Kidney epithelial cell (primary cell): ENCODE results near the gene PECR. TPM values are rescaled to one million over a fixed set of nuclear protein-coding genes. Genes with fewer than 3 reads are reported as not detected.
A peak's percentile ranks its signal among the peaks of the same experiment; 100 is the strongest.

ENCODE experiments used
- DNase-seq: peaks from one replicate; pipeline ENCODE4 v3.0.0-alpha.2; 2010; ENCODE audit warnings: low read depth
- H3K27me3 ChIP-seq: 2 replicates; pipeline ENCODE4 v1.6.0; 2011; ENCODE audit warnings: low read length; ENCODE audit not compliant: control insufficient read depth, insufficient read depth
- H3K36me3 ChIP-seq: 2 replicates; pipeline ENCODE4 v1.5.1; 2011; ENCODE audit warnings: low read length; ENCODE audit not compliant: control insufficient read depth, insufficient read depth
- H3K4me3 ChIP-seq: 2 replicates; pipeline ENCODE4 v1.5.1; 2011; ENCODE audit warnings: low read depth, mild to moderate bottlenecking, control low read depth, low read length
- CTCF ChIP-seq: IDR thresholded peaks from 2 replicates; pipeline ENCODE4 v1.5.1; 2011; ENCODE audit warnings: mild to moderate bottlenecking, moderate library complexity, low read length, control low read depth, inconsistent platforms; ENCODE audit not compliant: insufficient read depth, poor library complexity, severe bottlenecking
- total RNA-seq: library from RNA; depleted of rRNA; stranded (reverse); fragments of >200 nt; gene quantifications from 2 replicates; pipeline ENCODE4 v1.2.3, GENCODE V29; 2015

Gene PECR
- total RNA-seq, 1 donor from 2014 or later: 18.4 TPM

DNA sequence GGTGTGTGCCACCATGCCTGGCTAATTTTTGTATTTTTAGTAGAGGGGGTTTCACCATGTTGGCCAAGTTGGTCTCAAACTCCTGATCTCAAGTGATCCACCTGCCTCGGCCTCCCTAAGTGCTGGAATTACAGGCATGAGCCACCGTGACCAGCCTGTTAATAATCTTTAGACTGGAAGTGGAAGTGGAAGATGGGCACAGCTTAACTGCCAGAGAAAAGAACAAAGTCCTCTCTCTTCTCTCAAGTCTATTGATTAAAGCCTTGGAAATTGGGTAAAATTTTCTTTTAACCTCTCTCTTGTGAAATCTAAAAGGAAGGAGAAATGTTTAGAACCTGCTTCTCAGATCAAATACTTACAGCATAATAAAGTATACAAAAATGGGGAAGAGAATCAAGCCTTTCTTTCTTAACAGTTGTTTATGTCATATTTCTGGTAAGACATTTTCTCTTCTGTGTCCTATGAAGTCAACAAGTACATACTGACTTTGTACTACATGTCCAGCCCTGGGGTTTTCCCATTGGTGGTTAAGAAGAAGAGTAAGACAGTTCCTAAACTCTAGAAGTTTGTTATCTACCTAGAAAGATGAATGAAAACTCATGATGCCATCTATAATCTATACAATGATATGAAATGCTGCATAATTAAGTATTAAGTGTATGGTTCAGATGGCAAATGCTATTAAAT, 4.7 kb upstream of the PECR start:
- Histone ChIP-seq H3K27me3 (no peaks in the 10 kb centered on the region), H3K4me3 (no peak overlapping the region), H3K36me3 (no peaks in the 10 kb centered on the region)
- DNase-seq: no peak
- TF ChIP-seq CTCF: no peak

- H3K36me3 ChIP-seq: no peaks in the 10 kb centered on the region
- no peaks in the 10 kb centered on the region for H3K27me3 ChIP-seq
- no peak overlapping the region for H3K4me3 ChIP-seq
- no peak for TF ChIP-seq CTCF
- DNase-seq: no peak
Observed at GRCh38 chr2:216084547-216084946, 2.9 kb upstream of the PECR start.

DNA sequence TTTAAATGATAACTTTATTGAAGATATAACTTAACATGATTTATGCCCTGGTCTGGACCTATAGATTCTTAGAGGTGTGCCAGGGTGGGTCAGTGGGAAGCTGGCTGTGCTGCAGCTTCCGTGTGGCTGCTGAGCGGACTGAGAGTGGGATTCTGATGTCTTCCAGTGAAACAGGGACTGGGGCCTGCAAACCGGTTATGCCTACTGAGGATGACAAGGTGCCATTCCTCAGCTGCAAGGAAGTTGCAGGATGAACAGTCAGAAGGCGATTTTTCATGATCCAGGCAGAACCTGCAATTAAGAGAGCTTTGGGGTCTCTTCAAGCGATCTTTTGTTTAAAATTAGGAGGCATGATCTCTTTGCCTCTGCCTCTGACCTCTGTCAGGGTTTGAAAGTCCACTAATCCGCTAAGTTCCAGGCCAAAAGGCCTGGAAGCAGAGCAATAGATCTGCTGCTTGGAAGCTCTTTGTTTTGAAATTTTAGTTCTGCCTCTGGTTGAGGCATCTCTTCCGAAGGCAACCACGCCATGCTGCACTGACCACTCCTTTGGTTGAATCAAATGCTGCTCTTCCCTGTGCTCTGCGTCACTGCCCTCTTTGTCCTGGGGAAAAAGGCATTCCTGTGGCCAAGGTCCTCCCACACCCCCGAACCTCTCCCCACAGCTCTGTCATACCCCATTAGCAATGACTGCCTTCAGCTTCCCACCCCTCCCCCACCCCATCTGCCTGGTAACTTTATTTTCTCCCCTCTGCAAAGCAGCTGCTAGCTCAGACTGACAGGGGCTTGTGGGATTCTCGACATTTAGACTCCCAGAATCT, 2.1 kb upstream of the PECR start:
- H3K36me3 ChIP-seq: no peaks in the 10 kb centered on the region
- no peak for TF ChIP-seq CTCF
- peak; percentile 95 for DNase-seq

DNA sequence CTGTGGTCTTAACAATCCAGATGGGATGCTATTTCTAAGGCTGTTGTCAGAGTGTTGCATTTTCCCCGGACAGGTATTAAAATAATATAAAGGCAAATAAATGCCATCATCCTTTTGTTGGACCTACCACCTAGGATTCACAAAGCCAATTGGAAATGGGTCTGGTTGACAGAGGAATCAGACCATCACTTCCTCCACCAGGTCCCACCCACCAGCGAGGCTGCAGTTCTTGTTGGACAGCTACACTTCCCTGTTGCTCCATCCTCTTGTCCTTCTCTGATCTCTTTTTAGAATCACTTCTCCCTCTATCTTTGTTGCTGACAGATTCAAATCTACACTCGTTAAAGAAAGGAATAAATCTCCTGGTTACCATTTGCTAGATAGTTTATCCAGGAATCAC, 1.2 kb upstream of the PECR start:
- Histone ChIP-seq H3K27me3 (no peaks in the 10 kb centered on the region), H3K36me3 (no peaks in the 10 kb centered on the region), H3K4me3 (peak overlapping the region; percentile 78)
- no peak for DNase-seq
- TF ChIP-seq CTCF: no peak

More for the DNA sequence above, 2.1 kb upstream of the PECR start:
- no peaks in the 10 kb centered on the region for H3K27me3 ChIP-seq
- H3K4me3 ChIP-seq: no peak overlapping the region

DNA sequence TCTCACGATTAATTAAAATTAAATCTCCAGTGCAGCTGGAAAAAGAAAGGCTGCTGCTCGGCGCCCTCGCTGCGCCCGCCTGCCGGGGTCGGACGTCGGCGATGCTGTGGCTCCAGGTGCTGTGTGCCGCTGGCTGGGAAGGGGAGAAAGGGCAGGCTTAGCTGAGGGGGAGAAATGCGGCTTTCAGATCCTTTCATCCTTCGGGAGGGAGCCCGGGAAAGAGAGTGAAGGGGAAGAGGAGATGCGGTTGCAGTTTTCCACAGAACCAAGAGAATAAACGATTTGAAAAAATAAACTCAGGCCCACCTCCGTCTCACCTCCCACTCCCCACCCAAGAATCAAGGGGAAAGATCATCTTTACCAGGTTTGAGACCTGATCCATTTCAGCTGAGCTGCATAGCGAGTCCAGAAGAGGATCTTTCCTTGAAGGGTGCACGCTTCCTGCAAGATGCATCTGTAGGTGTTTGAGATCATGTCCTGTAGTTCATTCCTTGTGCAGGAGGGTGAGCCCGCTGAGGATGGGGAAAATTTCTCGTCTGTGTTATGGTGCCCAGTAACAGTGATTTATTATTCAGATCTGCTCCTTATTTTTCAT, 605 bp upstream of the PECR start:
- DNase-seq: no peak
- Histone ChIP-seq H3K4me3 (peak overlapping the region; percentile 78), H3K36me3 (no peaks in the 10 kb centered on the region), H3K27me3 (no peaks in the 10 kb centered on the region)
- no peak for TF ChIP-seq CTCF
